AG04450 (cell line): ENCODE measurements around the gene SOWAHA. TPM values are rescaled to one million over a fixed set of nuclear protein-coding genes. Genes with fewer than 3 reads are reported as not detected.
A peak's percentile ranks its signal among the peaks of the same experiment; 100 is the strongest.

Experiments used
- CTCF ChIA-PET: fragments of 300-600, 350-600 bp; formaldehyde crosslinking; extraction: SDS; loops from one replicate; lab custom pipeline; 2022; ENCODE audit warnings: antibody characterized with exemption, inconsistent platforms; lab: Charles Lee
- POLR2A ChIA-PET: fragments of 350-600 bp; formaldehyde crosslinking; extraction: SDS; loops from one replicate; lab custom pipeline; 2021; ENCODE audit warnings: antibody characterized with exemption, inconsistent platforms; lab: Yijun Ruan, JAX
- DNase-seq: peaks from one replicate; pipeline ENCODE4 v3.0.0-alpha.2; 2011; ENCODE audit warnings: low read depth, low spot score
- H3K27ac ChIP-seq: one replicate; pipeline ENCODE4 v1.5.1; 2012; ENCODE audit warnings: low read depth, low read length, control low read depth
- H3K27me3 ChIP-seq: one replicate; pipeline ENCODE4 v1.6.0; 2012; ENCODE audit warnings: low read length; ENCODE audit not compliant: control insufficient read depth, insufficient read depth
- H3K4me3 ChIP-seq: 2 replicates; pipeline ENCODE4 v1.5.1; 2011; ENCODE audit warnings: mild to moderate bottlenecking, low read depth, low read length, control low read depth
- H3K9me3 ChIP-seq: 2 replicates; pipeline ENCODE4 v1.5.1; 2012; ENCODE audit warnings: low read length; ENCODE audit not compliant: control insufficient read depth, insufficient read depth
- polyA plus RNA-seq: library from polyadenylated mRNA; depleted of rRNA; stranded (reverse); fragments of >200 nt; gene quantifications from 2 replicates; pipeline ENCODE4 v1.2.3, GENCODE V29; 2011
- TF ChIP-seq, protein P1 (sequence below): IDR thresholded peaks from 2 replicates; pipeline ENCODE4 v1.5.1; 2011; ENCODE audit warnings: low read depth, low read length, control low read depth, inconsistent platforms

SOWAHA gene
- polyA plus RNA-seq, 1 experiment = not detected

DNA sequence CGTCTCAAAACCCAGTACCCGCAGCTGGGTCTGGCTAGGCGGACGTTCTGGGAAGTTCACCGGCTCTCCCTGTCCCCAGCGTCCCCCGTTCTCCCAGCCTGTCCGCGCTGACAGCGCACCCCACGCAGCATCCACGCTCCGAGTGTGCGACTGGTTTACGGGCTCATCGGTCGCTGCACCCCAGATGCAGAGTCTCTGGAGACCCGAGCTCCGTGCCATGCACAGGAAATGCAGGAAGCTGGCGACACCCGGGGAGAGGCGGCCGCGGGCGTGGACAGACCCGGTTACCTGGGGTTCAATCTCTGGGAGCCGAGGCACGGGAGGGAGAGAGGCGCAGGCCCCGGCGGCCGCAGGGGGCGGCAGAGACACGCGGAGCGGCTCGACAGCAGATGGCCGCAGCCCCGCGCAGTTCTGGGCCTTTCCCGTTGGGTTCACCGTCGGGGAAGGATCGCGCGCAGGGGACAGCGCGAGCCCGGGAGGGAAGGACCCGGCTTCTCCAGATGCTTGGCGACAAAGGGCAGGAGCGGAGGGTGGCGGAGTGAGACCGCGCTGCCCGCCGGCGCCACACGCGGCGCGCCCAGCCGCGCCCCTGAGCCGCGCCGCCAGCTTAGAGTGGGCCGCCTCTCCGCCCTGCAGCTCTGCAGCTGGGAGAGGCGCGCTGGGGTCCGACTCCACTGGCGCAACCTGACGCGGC lies 16.8 kb downstream of the SOWAHA start:
- CTCF ChIA-PET = interaction anchor here (0.5 to 5.9 kb wide), 17 partner anchors 9 to 444 kb away, joined by 3 to 44 read pairs (median 4); no protein-coding TSS in a partner anchor

DNA sequence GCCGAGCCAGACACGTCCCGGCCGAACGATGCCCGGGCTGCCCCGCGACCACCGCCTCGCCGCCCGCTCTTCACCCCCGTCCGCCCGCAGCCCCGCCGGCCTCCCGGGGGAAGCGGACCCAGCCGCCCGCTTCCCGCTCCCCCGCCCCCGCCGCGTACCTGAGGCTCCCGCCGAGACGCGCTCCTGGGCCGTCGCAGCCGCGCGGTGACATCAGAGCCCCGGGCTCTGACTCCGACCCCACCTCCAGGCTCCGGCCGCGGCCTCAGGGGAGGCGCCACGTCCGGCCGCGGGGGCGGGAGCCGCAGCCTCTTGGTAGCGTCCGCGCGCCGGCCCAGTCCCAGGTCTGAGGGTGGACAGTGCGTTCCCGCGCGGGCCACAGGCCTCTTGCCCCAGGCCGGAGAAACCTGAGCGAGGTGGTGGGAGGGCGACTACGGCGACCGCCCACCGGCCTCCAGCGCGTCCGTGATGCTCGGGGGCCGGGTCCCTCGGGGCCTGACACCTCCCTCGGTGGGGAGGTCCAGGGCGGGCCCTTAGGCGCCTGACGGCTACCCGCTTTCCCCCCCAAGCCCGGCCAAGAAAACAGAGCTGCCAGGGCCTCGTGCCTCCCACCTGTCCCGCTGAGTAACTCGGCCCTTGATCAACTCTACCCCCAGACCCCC lies 17.5 kb downstream of the SOWAHA start, which contains the start of gene SHROOM1:
Gene SHROOM1, minus strand, starts transcription at position 212 of the 659 bp plus-strand sequence. CDS start 4,507 bp downstream, outside the sequence.
- no peak for DNase-seq
- no peaks in the 10 kb centered on the region for H3K27me3 ChIP-seq
- ChIA-PET CTCF (interaction anchor here (0.7 to 5.9 kb wide), 11 partner anchors 10 to 444 kb away, joined by 3 to 44 read pairs (median 5); no protein-coding TSS in a partner anchor), POLR2A (interaction anchor here (1.3 to 2.6 kb wide), 2 partner anchors 34 to 36 kb away, joined by 7 to 12 read pairs; partner anchors contain the start of genes GDF9 and UQCRQ)
- H3K9me3 ChIP-seq = no peaks in the 10 kb centered on the region
- H3K27ac ChIP-seq = no peak within 1 kb of the TSS
- TF ChIP-seq, protein P1, sequence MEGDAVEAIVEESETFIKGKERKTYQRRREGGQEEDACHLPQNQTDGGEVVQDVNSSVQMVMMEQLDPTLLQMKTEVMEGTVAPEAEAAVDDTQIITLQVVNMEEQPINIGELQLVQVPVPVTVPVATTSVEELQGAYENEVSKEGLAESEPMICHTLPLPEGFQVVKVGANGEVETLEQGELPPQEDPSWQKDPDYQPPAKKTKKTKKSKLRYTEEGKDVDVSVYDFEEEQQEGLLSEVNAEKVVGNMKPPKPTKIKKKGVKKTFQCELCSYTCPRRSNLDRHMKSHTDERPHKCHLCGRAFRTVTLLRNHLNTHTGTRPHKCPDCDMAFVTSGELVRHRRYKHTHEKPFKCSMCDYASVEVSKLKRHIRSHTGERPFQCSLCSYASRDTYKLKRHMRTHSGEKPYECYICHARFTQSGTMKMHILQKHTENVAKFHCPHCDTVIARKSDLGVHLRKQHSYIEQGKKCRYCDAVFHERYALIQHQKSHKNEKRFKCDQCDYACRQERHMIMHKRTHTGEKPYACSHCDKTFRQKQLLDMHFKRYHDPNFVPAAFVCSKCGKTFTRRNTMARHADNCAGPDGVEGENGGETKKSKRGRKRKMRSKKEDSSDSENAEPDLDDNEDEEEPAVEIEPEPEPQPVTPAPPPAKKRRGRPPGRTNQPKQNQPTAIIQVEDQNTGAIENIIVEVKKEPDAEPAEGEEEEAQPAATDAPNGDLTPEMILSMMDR = no peak
- peak within 1 kb of the TSS; percentile 70 for H3K4me3 ChIP-seq

More for the DNA sequence above, 16.8 kb downstream of the SOWAHA start:
- DNase-seq = no peak
- no peak overlapping the region for H3K27ac ChIP-seq
- TF ChIP-seq, protein P1 = peak; percentile 92
- H3K9me3 ChIP-seq = no peaks in the 10 kb centered on the region
- POLR2A ChIA-PET = interaction anchor here (2.6 kb wide), 1 partner anchor 37 kb away, joined by 12 read pairs; the partner anchor contains the start of genes GDF9 and UQCRQ
- H3K27me3 ChIP-seq = no peaks in the 10 kb centered on the region
- peak overlapping the region; percentile 70 for H3K4me3 ChIP-seq

DNA sequence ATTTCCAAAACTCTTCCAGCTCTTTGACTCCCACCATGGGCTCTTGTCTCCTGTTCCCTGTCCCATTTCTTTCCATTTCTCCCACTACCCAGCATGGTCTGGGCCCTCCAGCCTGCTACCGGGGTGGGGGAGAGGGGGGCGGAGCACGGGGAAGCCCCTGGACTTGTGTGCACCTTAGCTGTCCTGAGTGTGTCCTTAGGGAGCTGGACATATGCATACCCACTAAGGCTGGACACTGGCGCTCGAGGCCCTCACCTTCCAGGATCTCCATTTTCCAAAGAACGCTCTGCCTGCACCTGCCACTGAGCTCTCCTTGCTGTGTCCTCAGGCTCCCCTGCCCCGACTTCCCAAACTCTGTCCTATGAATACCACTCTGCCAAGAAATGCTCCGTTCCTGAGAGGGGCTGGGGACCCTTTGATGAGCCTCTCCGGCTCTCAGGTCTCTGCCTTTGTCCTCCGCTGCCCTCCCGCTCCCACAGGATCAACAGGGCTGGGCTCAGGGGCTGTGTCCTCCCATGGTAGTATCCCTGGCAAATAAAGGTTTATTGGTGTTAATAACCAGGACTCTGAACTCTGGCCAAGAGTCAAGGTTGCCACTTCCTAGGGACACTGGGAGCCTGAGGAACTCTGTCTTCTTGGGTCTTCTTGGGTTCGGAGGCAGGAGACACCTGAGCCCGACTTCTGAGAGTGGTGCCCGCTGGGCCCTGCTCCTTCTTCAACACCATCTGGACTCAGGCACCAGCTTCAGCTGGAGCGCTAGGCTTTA lies 18.2 kb downstream of the SOWAHA start:
- TF ChIP-seq, protein P1 = no peak
- Histone ChIP-seq H3K9me3 (no peaks in the 10 kb centered on the region), H3K4me3 (peak overlapping the region; percentile 70), H3K27me3 (no peaks in the 10 kb centered on the region), H3K27ac (no peak overlapping the region)
- ChIA-PET POLR2A (interaction anchor here (1.3 to 2.6 kb wide), 2 partner anchors 34 to 35 kb away, joined by 7 to 12 read pairs; partner anchors contain the start of genes GDF9 and UQCRQ), CTCF (interaction anchor here (0.7 to 5.9 kb wide), 8 partner anchors 11 to 445 kb away, joined by 4 to 44 read pairs (median 10); no protein-coding TSS in a partner anchor)
- no peak for DNase-seq

DNA sequence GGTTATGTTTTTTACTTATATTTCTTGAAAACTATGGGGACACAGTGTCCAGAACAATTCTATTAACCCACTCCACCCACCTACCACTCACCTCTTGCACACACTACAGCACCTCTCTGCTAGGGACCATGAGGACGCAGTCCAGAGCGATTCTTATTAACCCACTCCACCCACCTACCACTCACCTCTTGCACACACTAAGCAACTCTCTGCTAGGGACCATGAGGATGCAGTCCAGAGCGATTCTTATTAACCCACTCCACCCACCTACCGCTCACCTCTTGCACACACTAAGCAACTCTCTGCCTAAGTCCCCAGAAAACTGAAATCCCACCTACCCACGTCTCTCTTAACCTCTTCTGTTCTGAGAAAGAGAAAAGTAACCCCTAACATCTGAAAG lies 19.5 kb downstream of the SOWAHA start:
- POLR2A ChIA-PET = interaction anchor here (1.3 kb wide), 1 partner anchor 34 kb away, joined by 5 read pairs; the partner anchor contains the start of genes GDF9 and UQCRQ
- H3K9me3 ChIP-seq = no peaks in the 10 kb centered on the region
- H3K4me3 ChIP-seq = no peak overlapping the region
- CTCF ChIA-PET = interaction anchor here (0.9 to 5.9 kb wide), 2 partner anchors 13 to 28 kb away, joined by 3 to 44 read pairs; no protein-coding TSS in a partner anchor
- no peaks in the 10 kb centered on the region for H3K27me3 ChIP-seq
- TF ChIP-seq, protein P1 = no peak
- DNase-seq = no peak
- no peak overlapping the region for H3K27ac ChIP-seq
